GM23248 (cell line): ENCODE results near the gene ADAMTSL3.

ENCODE experiments used
- EZH2 ChIP-seq: fragments of 200-600 bp; sonication (generic); IDR thresholded peaks from 2 replicates; pipeline ENCODE4 v1.6.1; 2018; ENCODE audit warnings: antibody characterized with exemption, mild to moderate bottlenecking; ENCODE audit not compliant: insufficient read depth, poor library complexity, severe bottlenecking
- EZH2phosphoT487 ChIP-seq: fragments of 200-600 bp; sonication (generic); IDR thresholded peaks from 2 replicates; pipeline ENCODE4 v1.6.1; 2018; ENCODE audit warnings: antibody characterized with exemption, moderate library complexity, mild to moderate bottlenecking, low read depth; ENCODE audit not compliant: insufficient read depth

GRCh38 chr15:83947156-83947555, 293.2 kb downstream of the ADAMTSL3 start:
- TF ChIP-seq EZH2 (no peak), EZH2phosphoT487 (no peak)
